C4-2B (cell line): ENCODE measurements around the gene NLGN1.

Experiments
- H3K27ac ChIP-seq: fragments of 450-650 bp; 2 replicates; pipeline ENCODE4 v1.5.1; 2017
- ZFX ChIP-seq: fragments of 450-650 bp; IDR thresholded peaks from 2 replicates; pipeline ENCODE4 v1.6.1; 2017
- TF ChIP-seq, protein P1 (sequence below): fragments of 450-650 bp; conservative IDR thresholded peaks from 2 replicates; pipeline ENCODE4 v1.5.1; 2017; ENCODE audit warnings: mild to moderate bottlenecking

NLGN1 gene

DNA sequence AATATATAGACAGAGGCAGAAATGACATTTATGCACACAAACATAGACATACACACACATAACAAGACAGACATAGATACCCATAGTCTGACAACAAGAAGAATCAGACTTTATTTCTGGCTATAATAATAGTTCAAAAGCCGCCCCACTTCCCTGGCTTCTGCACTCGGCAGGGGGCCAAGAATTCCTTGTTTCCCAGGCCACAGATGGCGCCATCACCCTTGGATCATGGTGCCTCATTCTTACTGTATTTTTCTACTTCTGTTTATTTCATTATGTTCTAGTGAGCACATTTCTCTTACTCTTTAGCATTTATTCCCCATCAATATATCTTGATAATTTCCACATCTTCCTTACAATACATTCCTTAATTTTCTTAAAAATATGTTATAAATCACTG lies 387.5 kb downstream of the NLGN1 start:
- TF ChIP-seq, protein P1, sequence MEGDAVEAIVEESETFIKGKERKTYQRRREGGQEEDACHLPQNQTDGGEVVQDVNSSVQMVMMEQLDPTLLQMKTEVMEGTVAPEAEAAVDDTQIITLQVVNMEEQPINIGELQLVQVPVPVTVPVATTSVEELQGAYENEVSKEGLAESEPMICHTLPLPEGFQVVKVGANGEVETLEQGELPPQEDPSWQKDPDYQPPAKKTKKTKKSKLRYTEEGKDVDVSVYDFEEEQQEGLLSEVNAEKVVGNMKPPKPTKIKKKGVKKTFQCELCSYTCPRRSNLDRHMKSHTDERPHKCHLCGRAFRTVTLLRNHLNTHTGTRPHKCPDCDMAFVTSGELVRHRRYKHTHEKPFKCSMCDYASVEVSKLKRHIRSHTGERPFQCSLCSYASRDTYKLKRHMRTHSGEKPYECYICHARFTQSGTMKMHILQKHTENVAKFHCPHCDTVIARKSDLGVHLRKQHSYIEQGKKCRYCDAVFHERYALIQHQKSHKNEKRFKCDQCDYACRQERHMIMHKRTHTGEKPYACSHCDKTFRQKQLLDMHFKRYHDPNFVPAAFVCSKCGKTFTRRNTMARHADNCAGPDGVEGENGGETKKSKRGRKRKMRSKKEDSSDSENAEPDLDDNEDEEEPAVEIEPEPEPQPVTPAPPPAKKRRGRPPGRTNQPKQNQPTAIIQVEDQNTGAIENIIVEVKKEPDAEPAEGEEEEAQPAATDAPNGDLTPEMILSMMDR = peak; percentile 18
- no peak for TF ChIP-seq ZFX
- H3K27ac ChIP-seq = no peak overlapping the region

DNA sequence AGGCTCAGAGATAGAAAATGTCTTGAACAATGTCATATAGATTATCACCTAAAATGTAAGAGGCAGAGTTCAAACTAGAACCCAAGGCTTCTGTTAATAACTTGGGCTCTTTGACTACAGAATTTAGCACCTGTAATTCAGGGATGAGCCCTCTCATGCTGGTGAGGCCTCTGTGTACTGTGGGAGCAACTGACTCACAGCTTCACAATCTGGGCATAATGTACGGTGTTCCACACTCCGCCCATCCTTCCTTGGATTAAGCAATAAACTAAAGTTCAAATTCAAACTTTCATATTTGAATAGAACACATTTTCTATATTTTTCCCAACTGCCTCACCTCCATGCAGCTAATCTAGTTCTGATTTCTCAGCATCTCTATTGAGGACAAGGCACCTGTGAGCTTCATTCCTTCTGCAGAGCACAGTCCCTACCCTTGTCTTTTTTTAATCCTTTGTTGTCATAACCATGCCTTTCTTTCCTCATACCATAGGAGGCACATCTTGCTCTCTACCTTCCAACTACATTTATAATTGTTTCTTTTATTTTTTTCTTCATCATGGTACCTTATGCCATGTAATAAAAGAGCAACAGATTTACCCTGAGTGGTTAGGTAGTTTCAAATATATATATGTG lies 392.1 kb downstream of the NLGN1 start:
- TF ChIP-seq, protein P1 = no peak
- TF ChIP-seq ZFX = no peak
- H3K27ac ChIP-seq = no peak overlapping the region

DNA sequence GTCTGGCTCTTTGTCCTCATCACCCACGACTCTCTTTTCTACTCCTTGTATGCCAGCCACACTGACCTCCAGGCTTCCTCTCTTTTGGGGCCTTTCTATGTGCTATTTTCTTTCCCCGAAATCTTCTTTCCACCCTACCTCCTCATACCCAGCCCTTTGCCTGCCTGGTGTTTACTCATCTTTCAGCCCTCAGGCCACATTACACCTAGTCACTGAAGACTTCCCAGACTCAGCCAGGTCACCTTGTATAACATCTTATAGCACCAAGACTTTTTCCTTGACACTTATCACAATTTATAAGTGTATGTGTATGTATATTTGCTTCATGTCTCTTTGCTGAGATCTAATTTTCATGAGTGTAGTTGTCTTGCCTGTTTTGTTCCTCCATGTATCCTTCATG lies 396.4 kb downstream of the NLGN1 start:
- TF ChIP-seq, protein P1 = no peak
- no peak for TF ChIP-seq ZFX
- H3K27ac ChIP-seq = no peak overlapping the region

DNA sequence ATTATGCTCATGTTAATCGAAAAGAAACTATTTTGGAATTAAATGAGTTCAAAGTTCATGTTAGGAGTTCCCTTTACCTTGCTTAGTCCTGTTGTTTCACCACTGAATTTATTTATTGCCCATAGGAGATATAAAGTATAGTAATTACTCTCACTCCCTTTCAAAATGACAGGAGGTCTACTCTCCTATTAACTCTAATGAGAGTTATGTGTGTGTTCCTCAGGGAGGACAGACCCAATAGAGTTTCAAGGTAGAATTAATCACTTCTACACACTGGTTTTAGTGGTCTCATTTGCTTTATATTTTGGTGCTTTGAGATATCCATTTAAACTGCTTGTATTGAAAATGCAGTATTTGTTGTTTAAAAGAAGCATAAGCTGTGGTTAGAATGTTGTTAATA lies 398.9 kb downstream of the NLGN1 start:
- TF ChIP-seq, protein P1 = no peak
- TF ChIP-seq ZFX = no peak
- H3K27ac ChIP-seq = no peak overlapping the region

DNA sequence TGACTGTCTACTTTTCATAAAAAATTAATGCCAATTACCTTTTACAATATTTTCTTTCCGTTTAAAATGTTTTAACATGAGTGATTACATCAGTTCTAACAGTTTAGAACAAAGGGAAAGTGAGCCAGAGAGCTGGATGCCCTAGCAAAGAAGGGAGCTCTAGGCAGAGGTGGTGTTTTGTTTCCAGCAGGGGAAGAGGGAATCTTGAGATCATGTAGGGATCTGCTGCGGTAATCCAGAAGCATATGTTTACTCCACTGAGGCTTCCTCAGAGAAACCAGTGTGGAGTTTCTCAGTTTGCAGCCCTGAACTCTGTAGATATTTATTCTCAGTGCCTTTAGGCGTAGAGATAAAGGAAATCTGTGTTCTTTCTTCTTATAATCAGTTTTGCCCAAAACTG lies 399.3 kb downstream of the NLGN1 start:
- no peak overlapping the region for H3K27ac ChIP-seq
- TF ChIP-seq, protein P1 = no peak
- TF ChIP-seq ZFX = no peak

DNA sequence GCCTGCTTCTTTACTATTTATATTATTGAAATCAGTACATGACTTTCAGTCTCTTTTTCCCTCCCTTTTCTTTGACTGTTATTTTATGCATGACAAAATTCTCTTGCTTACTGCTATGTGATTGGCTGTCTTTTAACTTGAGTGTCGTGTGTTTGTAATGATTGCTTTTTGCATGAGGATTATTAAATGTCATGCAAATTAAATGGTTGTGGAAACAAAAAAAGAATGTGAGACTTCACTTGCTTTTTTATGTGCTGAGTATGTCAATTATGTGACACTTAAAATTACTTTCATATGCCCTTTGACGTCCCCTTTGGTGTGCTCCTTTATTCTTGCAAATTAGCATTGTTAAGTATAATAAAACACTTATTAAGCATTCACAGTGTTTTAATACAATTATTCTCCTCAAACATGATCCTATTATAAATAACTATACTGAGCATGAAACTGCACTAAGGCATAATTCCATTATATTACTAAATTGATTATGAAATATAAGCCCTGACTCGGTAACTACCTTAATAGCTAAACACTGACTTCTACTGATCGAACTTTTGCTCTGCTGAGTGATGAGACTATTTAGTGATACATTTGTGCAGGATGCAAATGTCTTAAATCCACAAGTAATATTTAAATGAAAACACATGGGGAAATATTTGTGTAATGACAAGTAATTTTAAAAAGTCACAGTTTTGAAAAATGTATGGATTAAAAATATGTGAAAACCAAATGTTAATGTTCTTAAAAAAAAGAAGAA lies 401.7 kb downstream of the NLGN1 start:
- TF ChIP-seq, protein P1 = no peak
- no peak for TF ChIP-seq ZFX
- no peak overlapping the region for H3K27ac ChIP-seq

DNA sequence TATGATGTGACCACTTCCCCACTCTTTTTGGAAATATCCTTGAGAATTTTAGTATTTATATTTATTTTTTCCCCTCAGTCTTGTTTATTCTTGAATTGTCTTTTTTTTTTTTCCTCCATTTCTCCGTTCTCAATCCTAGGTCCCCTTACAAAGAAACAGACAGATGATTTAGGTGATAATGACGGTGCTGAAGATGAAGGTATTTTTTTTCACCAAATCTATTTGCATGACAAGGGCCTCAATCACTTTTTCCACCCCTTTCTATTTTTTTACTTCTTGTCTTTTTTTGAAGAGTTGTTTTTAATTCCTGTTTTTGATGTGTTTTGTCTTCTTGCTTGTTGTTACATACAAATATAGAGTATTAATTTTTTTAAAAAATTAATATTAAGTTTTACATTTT lies 402.6 kb downstream of the NLGN1 start:
- no peak overlapping the region for H3K27ac ChIP-seq
- TF ChIP-seq ZFX = no peak
- TF ChIP-seq, protein P1 = no peak
